SK-N-SH (cell line): ENCODE measurements around the gene ABCE1. TPM values are rescaled to one million over a fixed set of nuclear protein-coding genes. Genes with fewer than 3 reads are reported as not detected.

Source experiments
- CTCF ChIA-PET: fragments of 300-600, 350-600 bp; formaldehyde crosslinking; extraction: SDS; loops from one replicate; lab custom pipeline; 2021; lab: Yijun Ruan, JAX
- POLR2A ChIA-PET: fragments of 350-600 bp; sonication (Branson Sonifier 250); formaldehyde crosslinking; extraction: SDS; loops from one replicate; lab custom pipeline; 2020; ENCODE audit warnings: antibody characterized with exemption, inconsistent platforms; lab: Yijun Ruan, JAX
- DNase-seq: peaks from one replicate; pipeline ENCODE4 v3.0.0; 2012
- H2AFZ ChIP-seq: fragments of 200-600 bp; sonication (generic); 2 replicates; pipeline ENCODE4 v1.8.1; 2016; ENCODE audit warnings: antibody characterized with exemption, mild to moderate bottlenecking, low read depth
- H3F3A ChIP-seq: fragments of 200-600 bp; sonication (generic); replicated peaks from 2 replicates; pipeline ENCODE3; 2016; ENCODE audit warnings: antibody characterized with exemption, mild to moderate bottlenecking; ENCODE audit not compliant: insufficient read depth
- H3K27ac ChIP-seq, 2 experiments: fragments of 200-500 bp in 1 of 2; fragments of 200-600 bp in 1 of 2; sonication (Bioruptor generic) in 1 of 2; sonication (generic), shearing (Covaris generic) in 1 of 2; 2 replicates each; pipeline versions ENCODE4 v1.5.1 to v1.6.1; 2014 to 2016; ENCODE audit warnings: low read depth in 2 of 2, inconsistent platforms in 1 of 2, low read length in 1 of 2, mild to moderate bottlenecking in 1 of 2, mixed read lengths in 1 of 2
- H3K27me3 ChIP-seq: fragments of 200-600 bp; sonication (generic), shearing (Covaris generic); 2 replicates; pipeline ENCODE4 v1.6.1; 2016; ENCODE audit warnings: mixed run types; ENCODE audit not compliant: insufficient read depth
- H3K36me3 ChIP-seq, 2 experiments: fragments of 200-500 bp in 1 of 2; fragments of 200-600 bp in 1 of 2; sonication (Bioruptor generic) in 1 of 2; sonication (generic) in 1 of 2; replicated peaks in 1 of 2; 2 replicates each; pipeline versions ENCODE3 to v1.5.1; 2014 to 2016; ENCODE audit warnings: low read length in 1 of 2, mild to moderate bottlenecking in 1 of 2; ENCODE audit not compliant: insufficient read depth in 2 of 2, control insufficient read depth in 1 of 2
- H3K4me1 ChIP-seq, 2 experiments: fragments of 200-500 bp in 1 of 2; fragments of 200-600 bp in 1 of 2; sonication (Bioruptor generic) in 1 of 2; sonication (generic), shearing (Covaris generic) in 1 of 2; 2 replicates each; pipeline versions ENCODE4 v1.5.1 to v1.6.1; 2014 to 2016; ENCODE audit warnings: low read depth in 1 of 2, low read length in 1 of 2, mixed run types in 1 of 2; ENCODE audit not compliant: insufficient read depth in 2 of 2, control insufficient read depth in 1 of 2
- H3K4me2 ChIP-seq: fragments of 200-600 bp; sonication (generic), shearing (Covaris generic); 2 replicates; pipeline ENCODE4 v1.6.1; 2017; ENCODE audit warnings: mixed run types
- H3K4me3 ChIP-seq, 2 experiments: fragments of 200-500 bp in 1 of 2; fragments of 200-600 bp in 1 of 2; sonication (Bioruptor generic) in 1 of 2; sonication (generic), shearing (Covaris generic) in 1 of 2; 2 replicates each; pipeline versions ENCODE4 v1.5.1 to v1.8.1; 2014 to 2016; ENCODE audit warnings: low read depth in 2 of 2, inconsistent platforms in 1 of 2, low read length in 1 of 2, mild to moderate bottlenecking in 1 of 2, mixed read lengths in 1 of 2, moderate library complexity in 1 of 2
- H3K79me2 ChIP-seq: fragments of 200-600 bp; sonication (generic); 2 replicates; pipeline ENCODE4 v1.8.1; 2017; ENCODE audit warnings: mild to moderate bottlenecking; ENCODE audit not compliant: insufficient read depth
- H3K9ac ChIP-seq: fragments of 200-600 bp; sonication (generic); 2 replicates; pipeline ENCODE4 v1.6.1; 2017; ENCODE audit warnings: mixed run types
- H3K9me2 ChIP-seq: fragments of 200-600 bp; sonication (generic); 2 replicates; pipeline ENCODE4 v1.6.1; 2017; ENCODE audit warnings: mixed run types
- H3K9me3 ChIP-seq: fragments of 200-600 bp; sonication (generic); 2 replicates; pipeline ENCODE4 v1.6.1; 2017; ENCODE audit warnings: mixed run types, mild to moderate bottlenecking, moderate library complexity
- H4K20me1 ChIP-seq: fragments of 200-600 bp; sonication (generic); 2 replicates; pipeline ENCODE4 v1.6.1; 2017; ENCODE audit warnings: mild to moderate bottlenecking, mixed run types; ENCODE audit not compliant: insufficient read depth
- FOXJ3 ChIP-seq: sonication (generic); formaldehyde crosslinking; IDR thresholded peaks from 2 replicates; pipeline ENCODE4 v1.5.1; 2020; ENCODE audit warnings: mild to moderate bottlenecking, missing genetic modification reagents
- GATA2 ChIP-seq: sonication (generic); formaldehyde crosslinking; IDR thresholded peaks from 2 replicates; pipeline ENCODE4 v1.5.0; 2020; ENCODE audit warnings: mild to moderate bottlenecking, missing genetic modification reagents
- IRF3 ChIP-seq: fragments of 150-350 bp; IDR thresholded peaks from 2 replicates; pipeline ENCODE4 v1.6.1; 2016; ENCODE audit warnings: mild to moderate bottlenecking, low read depth, low read length
- NRF1 ChIP-seq: IDR thresholded peaks from 2 replicates; pipeline ENCODE4 v1.6.1; 2012; ENCODE audit warnings: low read depth, mild to moderate bottlenecking, low read length
- REST ChIP-seq: IDR thresholded peaks from 2 replicates; pipeline ENCODE4 v1.6.1; 2012; ENCODE audit warnings: mild to moderate bottlenecking, low read depth, low read length, moderate library complexity
- RXRA ChIP-seq: IDR thresholded peaks from 2 replicates; pipeline ENCODE4 v1.4.0; 2012; ENCODE audit warnings: low read depth, mild to moderate bottlenecking, borderline replicate concordance
- SMC3 ChIP-seq: IDR thresholded peaks from 2 replicates; pipeline ENCODE4 v1.6.1; 2012; ENCODE audit warnings: low read depth, low read length, improper control_type of control experiment
- TAF1 ChIP-seq: IDR thresholded peaks from 2 replicates; pipeline ENCODE4 v1.6.1; 2012; ENCODE audit warnings: low read depth, mild to moderate bottlenecking, low read length, moderate library complexity, borderline replicate concordance
- TCF12 ChIP-seq: IDR thresholded peaks from 2 replicates; pipeline ENCODE4 v1.4.0; 2012
- TEAD4 ChIP-seq: IDR thresholded peaks from 2 replicates; pipeline ENCODE4 v1.4.0; 2012; ENCODE audit warnings: mild to moderate bottlenecking, borderline replicate concordance; ENCODE audit not compliant: insufficient read depth
- USF2 ChIP-seq: fragments of 150-350 bp; IDR thresholded peaks from 2 replicates; pipeline ENCODE4 v1.6.1; 2017; ENCODE audit warnings: antibody characterized with exemption, low read length, low read depth, borderline replicate concordance
- WGBS: methylation state at CpG from one replicate; pipeline ENCODE4 v1.1.6; 2017; ENCODE audit warnings: low lambda C conversion rate; 5-methylcytosine and 5-hydroxymethylcytosine counted together
- polyA plus RNA-seq, 3 experiments: library from polyadenylated mRNA; depleted of rRNA; stranded (reverse); fragments of >200 nt; gene quantifications; 2 replicates each; pipeline ENCODE4 v1.2.3, GENCODE V29; 2012

Gene ABCE1
- polyA plus RNA-seq, 1 of the 3 experiments (the other 2 are of a cell fraction), result 48.3 TPM

- TF ChIP-seq REST (no peak), NRF1 (no peak), IRF3 (no peak), RXRA (no peak)
- TF ChIP-seq, all 33 proteins: peak for 0
Observed at GRCh38 chr4:145155268-145155870, 57.3 kb downstream of the ABCE1 start (continued).

GRCh38 chr4:145156986-145157385 lies 58.9 kb downstream of the ABCE1 start:
- Histone ChIP-seq H3F3A (no peaks in the 10 kb centered on the region), H2AFZ (no peak overlapping the region), H3K9ac (no peak overlapping the region), H3K4me2 (no peak overlapping the region), H3K9me3 (no peaks in the 10 kb centered on the region), H3K36me3 (peaks cover 42 to 55% of the 10 kb centered on the region in 2 experiments), H3K4me1 (no peaks in the 10 kb centered on the region), H3K27ac (no peak overlapping the region), H3K9me2 (no peaks in the 10 kb centered on the region), H3K79me2 (peaks cover 17% of the 10 kb centered on the region; the same call in 1 of the 2 replicates), H3K4me3 (no peak overlapping the region), H3K27me3 (no peaks in the 10 kb centered on the region), H4K20me1 (no peaks in the 10 kb centered on the region)
- DNase-seq, result no peak
- TF ChIP-seq USF2, result no peak
- no peak for TF ChIP-seq TEAD4
- TF ChIP-seq FOXJ3, result no peak
- no peak for TF ChIP-seq SMC3
- TF ChIP-seq TAF1, result no peak
- TF ChIP-seq GATA2 (CRISPR knock-in tag), result no peak
- no peak for TF ChIP-seq TCF12
- ChIA-PET POLR2A (no interaction called here), CTCF (interaction anchor here (1.1 kb wide), 1 partner anchor 34 kb away, joined by 3 read pairs; no protein-coding TSS in a partner anchor)
- WGBS, result 100% methylated on average over 2 of the region's 2 CpGs
